OCI-LY1 (cell line): ENCODE measurements around the gene UVSSA.

Source experiments
- EZH2 ChIP-seq: fragments of 200-600 bp; sonication (generic), shearing (Covaris generic); IDR thresholded peaks from 2 replicates; pipeline ENCODE4 v1.8.0; 2017; ENCODE audit warnings: borderline replicate concordance, mixed run types, mild to moderate bottlenecking, antibody characterized with exemption, low read length, moderate library complexity, mixed read lengths
- TF ChIP-seq, protein P1 (sequence below): fragments of 200-600 bp; sonication (generic), shearing (Covaris generic); IDR thresholded peaks from 2 replicates; pipeline ENCODE4 v1.5.1; 2017; ENCODE audit warnings: mild to moderate bottlenecking, antibody characterized with exemption, low read length, moderate library complexity, mixed read lengths

DNA sequence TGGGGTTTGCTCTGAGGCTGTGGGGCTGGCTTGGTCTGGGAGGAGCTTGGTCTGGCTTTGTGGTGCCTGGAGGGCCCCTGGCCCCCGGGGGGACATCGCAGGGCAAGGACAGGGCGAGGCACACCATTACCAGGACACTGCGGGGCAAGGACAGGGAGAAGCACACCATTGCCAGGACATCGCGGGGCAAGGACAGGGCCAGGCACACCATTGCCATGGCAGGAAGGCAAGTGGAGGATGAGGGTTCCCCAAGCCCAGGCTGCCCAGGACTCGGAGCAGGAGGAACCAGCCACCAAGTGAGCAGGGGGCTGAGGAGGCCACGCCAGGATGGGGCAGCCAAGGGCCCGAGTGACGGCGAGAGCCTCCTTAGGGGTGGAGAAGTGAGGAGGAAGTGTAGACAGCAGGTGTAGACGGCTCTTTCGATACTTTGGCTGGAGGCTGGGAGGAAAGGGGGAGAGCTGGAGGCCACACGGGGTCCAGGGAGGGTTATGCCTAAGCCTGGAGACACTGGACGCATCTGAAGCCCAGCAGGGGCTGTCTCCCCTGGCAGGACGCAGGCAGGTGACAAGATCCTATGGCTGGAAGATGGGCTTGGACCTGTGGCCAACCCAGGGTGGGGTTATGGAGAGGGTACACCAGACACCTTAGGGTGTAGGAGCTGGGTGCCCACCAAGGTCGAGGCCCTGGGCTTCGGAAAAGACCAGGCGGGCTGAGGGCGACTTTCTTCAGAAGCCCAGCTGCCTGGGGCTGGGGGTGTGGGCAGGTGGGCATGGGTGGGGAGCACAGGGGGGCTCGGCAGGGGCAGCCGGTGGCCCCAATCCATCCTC lies 51.9 kb downstream of the UVSSA start:
- TF ChIP-seq, protein P1, sequence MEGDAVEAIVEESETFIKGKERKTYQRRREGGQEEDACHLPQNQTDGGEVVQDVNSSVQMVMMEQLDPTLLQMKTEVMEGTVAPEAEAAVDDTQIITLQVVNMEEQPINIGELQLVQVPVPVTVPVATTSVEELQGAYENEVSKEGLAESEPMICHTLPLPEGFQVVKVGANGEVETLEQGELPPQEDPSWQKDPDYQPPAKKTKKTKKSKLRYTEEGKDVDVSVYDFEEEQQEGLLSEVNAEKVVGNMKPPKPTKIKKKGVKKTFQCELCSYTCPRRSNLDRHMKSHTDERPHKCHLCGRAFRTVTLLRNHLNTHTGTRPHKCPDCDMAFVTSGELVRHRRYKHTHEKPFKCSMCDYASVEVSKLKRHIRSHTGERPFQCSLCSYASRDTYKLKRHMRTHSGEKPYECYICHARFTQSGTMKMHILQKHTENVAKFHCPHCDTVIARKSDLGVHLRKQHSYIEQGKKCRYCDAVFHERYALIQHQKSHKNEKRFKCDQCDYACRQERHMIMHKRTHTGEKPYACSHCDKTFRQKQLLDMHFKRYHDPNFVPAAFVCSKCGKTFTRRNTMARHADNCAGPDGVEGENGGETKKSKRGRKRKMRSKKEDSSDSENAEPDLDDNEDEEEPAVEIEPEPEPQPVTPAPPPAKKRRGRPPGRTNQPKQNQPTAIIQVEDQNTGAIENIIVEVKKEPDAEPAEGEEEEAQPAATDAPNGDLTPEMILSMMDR: no peak
- no peak for TF ChIP-seq EZH2
